Stimulated activated naive CD8-positive, alpha-beta T cell treated with anti-CD3 and anti-CD28 coated beads, Interleukin-15, Interleukin-2, amounts not matched to agents 100 ng/mL and 50 ng/mL, for 24 hours (primary cell): Measurements from ENCODE around the gene SOX6.

Source experiments
- H3K27ac Mint-ChIP-seq: one replicate; pipeline ENCODE4 v1.8.0; 2021; ENCODE audit warnings: mild to moderate bottlenecking, mixed read lengths
- H3K27me3 Mint-ChIP-seq: one replicate; pipeline ENCODE4 v1.8.0; 2021; ENCODE audit warnings: mixed read lengths
- H3K36me3 Mint-ChIP-seq: one replicate; pipeline ENCODE4 v1.8.0; 2021; ENCODE audit warnings: low read depth, mixed read lengths
- H3K4me1 Mint-ChIP-seq: one replicate; pipeline ENCODE4 v1.8.0; 2021; ENCODE audit warnings: low read depth, mixed read lengths
- H3K4me3 Mint-ChIP-seq: one replicate; pipeline ENCODE4 v1.8.0; 2021; ENCODE audit warnings: mild to moderate bottlenecking, mixed read lengths
- H3K9me3 Mint-ChIP-seq: one replicate; pipeline ENCODE4 v1.8.0; 2021; ENCODE audit warnings: mixed read lengths

Gene SOX6

DNA sequence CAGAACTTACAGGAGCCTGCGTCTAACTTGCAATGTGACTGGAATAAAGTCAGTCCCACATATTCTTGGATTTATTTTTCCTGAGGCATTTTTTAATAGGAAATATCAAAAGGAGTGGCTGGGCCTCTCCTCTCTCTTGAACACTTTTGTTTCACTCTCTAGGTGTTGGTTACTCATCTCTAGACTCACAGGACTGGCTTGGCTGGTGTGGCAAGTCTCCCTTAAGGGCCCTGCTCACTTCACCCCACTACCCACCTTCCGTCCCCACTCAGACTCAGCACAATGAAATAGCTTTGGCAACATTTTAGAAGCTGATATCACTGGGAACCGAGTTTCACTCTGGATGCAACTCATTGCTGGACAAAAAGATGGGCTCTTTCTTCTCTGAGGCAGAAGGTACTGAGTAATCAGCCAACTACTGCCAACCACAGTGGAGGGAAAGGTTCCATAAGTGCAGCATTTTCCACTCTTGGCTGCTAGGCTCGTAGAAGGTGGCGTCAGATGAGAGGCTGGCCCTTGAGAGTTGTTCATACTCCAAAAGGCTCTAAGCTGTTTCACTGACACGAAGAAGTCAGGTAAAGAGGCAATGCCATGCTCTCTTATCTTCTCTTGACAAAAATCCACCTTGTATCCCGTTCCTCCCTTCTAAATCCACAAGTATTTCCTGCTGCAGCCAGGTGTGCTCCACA, 390.6 kb downstream of the SOX6 start:
- Mint-ChIP-seq H3K27ac (no peak overlapping the region), H3K36me3 (no peaks in the 10 kb centered on the region), H3K27me3 (peaks cover 3% of the 10 kb centered on the region)

DNA sequence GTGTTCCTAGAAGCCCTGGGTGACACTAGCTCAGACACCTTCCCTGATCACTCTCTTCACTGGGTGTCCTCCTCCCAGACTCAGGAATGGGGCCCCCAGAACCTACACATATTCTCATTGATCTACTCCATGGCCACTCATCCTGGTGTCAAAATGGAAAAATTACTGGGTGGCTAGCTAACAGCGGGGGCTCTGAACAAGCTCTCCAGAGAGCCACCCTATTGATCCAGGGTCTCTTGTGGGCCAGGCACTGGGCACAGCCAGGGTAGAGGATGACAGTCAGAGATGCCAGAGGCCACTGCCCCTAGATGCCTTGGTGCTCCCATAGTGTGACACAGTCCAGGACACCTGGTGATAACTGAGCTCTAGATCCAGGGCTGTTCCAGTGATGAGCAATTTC, 393.1 kb downstream of the SOX6 start:
- no peaks in the 10 kb centered on the region for H3K27me3 Mint-ChIP-seq
- H3K4me1 Mint-ChIP-seq: no peaks in the 10 kb centered on the region
- no peak overlapping the region for H3K27ac Mint-ChIP-seq
- no peaks in the 10 kb centered on the region for H3K36me3 Mint-ChIP-seq
- H3K4me3 Mint-ChIP-seq: no peak overlapping the region
- no peaks in the 10 kb centered on the region for H3K9me3 Mint-ChIP-seq

More for the DNA sequence above, 390.6 kb downstream of the SOX6 start:
- Mint-ChIP-seq H3K4me3 (no peak overlapping the region), H3K9me3 (no peaks in the 10 kb centered on the region), H3K4me1 (no peaks in the 10 kb centered on the region)

DNA sequence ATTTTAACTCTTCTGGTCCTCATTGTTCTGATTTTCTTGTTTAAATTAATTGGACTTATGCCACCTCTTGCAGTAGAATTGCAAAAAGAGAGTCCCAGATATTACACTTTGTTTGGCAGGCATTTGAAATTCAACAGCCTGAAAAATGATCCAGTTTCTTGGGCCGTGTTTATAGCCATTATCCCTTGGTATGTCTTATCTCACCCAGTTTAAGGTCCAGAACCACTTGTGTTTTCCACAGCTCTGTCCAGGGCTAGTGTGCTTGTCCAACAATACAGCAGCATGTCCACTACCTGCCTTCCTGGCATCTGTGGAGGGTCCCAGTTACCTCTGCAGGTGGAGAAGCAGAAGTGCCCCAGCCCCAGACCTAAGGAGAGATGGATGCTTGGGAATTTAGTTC, 397.4 kb downstream of the SOX6 start:
- Mint-ChIP-seq H3K27ac (no peak overlapping the region), H3K27me3 (no peaks in the 10 kb centered on the region), H3K4me1 (no peaks in the 10 kb centered on the region)

DNA sequence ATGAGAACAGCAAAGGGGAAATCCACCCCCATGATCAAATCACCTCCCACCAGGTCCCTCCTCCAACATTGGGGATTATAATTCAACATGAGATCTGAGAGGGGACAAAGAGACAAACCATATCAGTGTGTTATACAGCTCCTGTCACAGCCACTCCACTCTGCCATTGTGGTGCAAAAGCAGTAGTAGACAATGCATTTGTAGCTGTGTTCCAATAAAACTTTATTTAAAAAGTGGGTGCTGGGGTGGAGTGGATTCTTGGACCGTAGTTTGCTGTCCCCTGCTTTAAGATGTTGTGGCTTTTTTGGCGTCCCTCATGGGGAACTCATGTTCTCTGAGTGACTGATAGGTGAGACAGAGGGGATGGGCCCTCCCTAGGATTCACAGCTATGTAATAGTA, 399.1 kb downstream of the SOX6 start:
- H3K36me3 Mint-ChIP-seq: no peaks in the 10 kb centered on the region

More for the DNA sequence above, 397.4 kb downstream of the SOX6 start:
- no peak overlapping the region for H3K4me3 Mint-ChIP-seq
- H3K36me3 Mint-ChIP-seq: no peaks in the 10 kb centered on the region
- H3K9me3 Mint-ChIP-seq: no peaks in the 10 kb centered on the region

DNA sequence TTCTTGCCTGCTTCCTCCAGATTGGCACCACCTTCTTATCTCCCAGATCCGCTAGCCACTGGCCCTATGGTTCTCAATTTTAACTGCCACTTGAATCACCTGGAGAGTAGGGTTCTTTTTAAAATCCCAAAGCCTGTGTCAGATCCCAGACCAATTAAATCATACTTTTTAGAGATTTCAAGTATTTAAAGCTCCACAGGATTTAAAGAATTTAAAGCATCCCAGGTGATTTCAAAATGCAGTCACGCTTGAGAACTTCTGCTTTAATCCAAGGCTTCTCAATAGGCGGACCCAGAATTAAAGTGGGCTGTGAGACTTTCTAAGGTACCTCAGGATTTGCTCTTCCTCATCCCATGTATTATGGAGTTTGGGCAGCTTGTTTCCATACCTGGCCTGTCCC, 400.0 kb downstream of the SOX6 start:
- Mint-ChIP-seq H3K9me3 (no peaks in the 10 kb centered on the region), H3K36me3 (no peaks in the 10 kb centered on the region), H3K4me3 (no peak overlapping the region), H3K27ac (no peak overlapping the region), H3K27me3 (no peaks in the 10 kb centered on the region), H3K4me1 (no peaks in the 10 kb centered on the region)

More for the DNA sequence above, 399.1 kb downstream of the SOX6 start:
- Mint-ChIP-seq H3K4me1 (no peaks in the 10 kb centered on the region), H3K27me3 (no peaks in the 10 kb centered on the region), H3K4me3 (no peak overlapping the region), H3K9me3 (no peaks in the 10 kb centered on the region), H3K27ac (no peak overlapping the region)

DNA sequence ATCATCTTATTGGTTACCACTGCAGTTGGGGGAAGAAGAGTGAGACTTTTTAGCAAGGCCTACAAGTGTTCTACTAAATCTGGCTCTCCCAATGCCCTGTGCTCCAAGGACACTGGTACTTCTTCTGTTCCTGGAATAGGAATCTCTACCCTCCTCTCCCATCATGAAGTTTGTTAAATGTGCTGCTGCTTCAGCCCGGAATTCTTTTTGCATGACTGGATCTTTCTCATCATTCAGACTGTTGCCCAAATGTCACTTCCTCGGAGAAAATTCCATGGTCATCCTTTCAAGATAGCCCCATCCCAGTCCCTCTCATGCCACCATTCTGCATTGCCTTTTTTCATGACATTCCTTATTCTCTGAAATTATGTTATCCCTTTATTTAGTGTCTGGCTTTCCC, 400.8 kb downstream of the SOX6 start:
- Mint-ChIP-seq H3K27me3 (no peaks in the 10 kb centered on the region), H3K4me3 (no peak overlapping the region), H3K36me3 (no peaks in the 10 kb centered on the region), H3K27ac (no peak overlapping the region), H3K9me3 (no peaks in the 10 kb centered on the region), H3K4me1 (no peaks in the 10 kb centered on the region)

DNA sequence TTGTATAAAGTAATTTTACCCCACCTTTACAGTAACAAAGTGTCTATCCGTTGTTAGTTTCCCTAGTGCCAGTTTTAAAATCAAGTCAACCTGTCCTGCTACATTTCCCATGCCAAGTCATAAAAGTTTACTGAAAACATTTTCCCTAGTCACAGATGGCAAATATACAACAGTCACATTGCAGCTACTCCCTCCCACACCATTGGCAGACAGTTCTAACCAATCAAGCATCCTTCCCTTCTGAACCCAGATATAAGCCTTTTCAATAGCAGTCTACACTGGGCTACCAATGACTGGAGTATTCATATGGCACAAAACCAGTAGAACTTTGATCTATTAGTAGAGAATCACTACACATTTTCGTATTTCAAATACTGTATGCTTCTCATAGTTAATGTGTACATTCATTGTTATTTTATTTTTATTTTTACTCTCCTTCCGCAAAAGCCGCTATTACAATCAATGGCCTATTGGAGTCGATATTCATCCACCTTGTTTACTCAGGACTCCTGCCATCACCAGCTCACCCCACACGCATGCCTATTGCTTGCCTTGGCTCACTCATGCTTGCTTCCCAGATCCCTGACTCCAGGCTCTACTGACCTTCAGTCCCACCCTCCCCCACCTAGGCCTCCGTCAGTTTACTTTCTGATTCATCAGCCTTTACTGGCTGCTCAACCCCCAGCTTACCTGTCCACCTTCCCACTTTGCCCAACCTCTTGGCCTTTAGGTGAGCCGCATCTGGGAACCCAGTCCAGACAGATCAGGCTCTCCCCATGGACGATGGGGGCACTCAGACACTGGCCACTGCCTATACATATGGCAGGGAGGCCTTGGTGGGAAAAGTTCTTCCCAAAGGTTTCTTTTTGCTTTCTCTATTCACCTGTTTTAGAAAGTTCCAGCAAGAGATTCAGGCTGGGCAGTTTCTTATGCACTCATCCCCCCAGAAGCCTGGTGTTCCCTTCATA, 408.4 kb downstream of the SOX6 start:
- Mint-ChIP-seq H3K27ac (no peak overlapping the region), H3K36me3 (no peaks in the 10 kb centered on the region), H3K4me1 (no peaks in the 10 kb centered on the region), H3K9me3 (peaks cover 15% of the 10 kb centered on the region), H3K4me3 (no peak overlapping the region), H3K27me3 (no peaks in the 10 kb centered on the region)

DNA sequence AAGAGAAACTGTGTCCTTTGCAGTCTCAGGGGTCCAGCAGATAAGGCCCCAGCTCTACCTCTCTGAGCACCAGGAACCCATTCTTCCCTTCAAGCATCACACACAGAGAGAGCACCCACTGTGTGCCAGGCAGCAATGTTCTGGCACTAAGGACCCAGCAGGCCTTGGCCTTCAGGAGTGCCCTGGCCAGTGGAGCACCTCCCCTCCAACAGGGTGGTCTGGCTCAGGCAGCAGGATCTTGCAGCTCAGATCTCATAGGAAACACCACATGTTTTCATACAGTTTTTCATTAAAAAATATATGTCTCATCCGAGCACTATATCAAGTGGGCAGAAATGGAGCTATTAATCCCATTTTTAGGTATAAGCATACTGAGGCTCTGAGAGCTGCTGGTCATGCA, 410.6 kb downstream of the SOX6 start:
- Mint-ChIP-seq H3K36me3 (no peaks in the 10 kb centered on the region), H3K4me1 (no peaks in the 10 kb centered on the region), H3K9me3 (peaks cover 15% of the 10 kb centered on the region), H3K4me3 (no peak overlapping the region), H3K27me3 (no peaks in the 10 kb centered on the region), H3K27ac (no peak overlapping the region)

DNA sequence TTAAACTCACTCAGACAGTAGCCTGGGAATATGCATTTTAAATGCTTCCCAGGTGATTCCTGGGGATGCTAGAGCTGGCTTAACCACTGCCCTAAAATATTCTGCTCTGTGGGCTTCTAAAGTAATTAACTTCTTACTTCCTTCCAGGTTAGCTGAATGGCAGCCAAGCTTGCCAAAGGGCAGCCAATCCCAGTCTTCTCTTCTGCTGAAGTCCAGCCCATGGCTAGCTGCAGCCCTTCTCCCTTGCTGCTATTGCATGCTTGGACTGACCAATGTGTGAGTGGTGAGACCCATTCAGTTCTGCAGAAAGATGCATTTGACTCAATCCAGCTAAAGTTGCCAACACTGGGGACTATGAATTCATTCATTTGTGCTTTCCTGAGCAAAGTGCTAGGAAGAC, 411.9 kb downstream of the SOX6 start:
- H3K36me3 Mint-ChIP-seq: no peaks in the 10 kb centered on the region
- no peaks in the 10 kb centered on the region for H3K27me3 Mint-ChIP-seq
- no peak overlapping the region for H3K4me3 Mint-ChIP-seq
- H3K9me3 Mint-ChIP-seq: peaks cover 15% of the 10 kb centered on the region
- H3K27ac Mint-ChIP-seq: no peak overlapping the region
- no peaks in the 10 kb centered on the region for H3K4me1 Mint-ChIP-seq

DNA sequence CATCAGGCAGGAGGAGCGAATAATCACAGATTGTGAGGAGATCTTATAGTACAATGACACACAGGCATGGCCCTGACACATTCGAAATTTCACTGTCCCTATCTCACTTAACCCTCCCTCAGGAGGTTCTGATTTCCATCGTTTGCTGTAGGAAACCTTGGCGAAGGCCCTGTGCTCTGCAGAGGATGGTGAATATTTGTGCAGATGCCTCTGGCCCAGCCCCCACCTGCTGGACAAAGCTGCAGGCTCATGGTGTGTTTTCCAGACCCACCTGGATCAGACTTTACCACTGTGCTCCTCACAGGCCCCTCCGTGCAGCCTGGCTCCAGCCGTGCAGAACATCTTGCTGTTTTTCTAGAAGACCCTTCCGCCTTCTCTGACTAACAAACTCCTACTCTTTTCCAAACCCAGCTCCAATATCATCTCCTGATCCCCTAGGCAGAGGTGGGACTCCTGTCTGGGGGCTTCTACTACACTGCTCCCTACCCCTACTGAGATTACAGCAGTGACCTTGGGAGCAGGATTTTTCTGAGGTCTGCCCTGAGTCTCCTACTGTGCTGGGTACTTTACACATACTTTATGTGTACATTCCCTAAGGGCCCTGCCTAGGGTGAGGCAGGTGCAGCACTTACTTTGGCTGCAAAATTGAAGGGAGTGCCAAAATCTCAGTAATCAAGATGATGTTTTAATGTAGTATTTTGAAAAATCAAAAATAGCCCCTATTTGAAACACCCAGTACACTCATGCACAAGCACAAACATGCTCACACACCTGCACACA, 412.7 kb downstream of the SOX6 start:
- H3K4me1 Mint-ChIP-seq: no peaks in the 10 kb centered on the region
- no peaks in the 10 kb centered on the region for H3K36me3 Mint-ChIP-seq
- peaks cover 15% of the 10 kb centered on the region for H3K9me3 Mint-ChIP-seq
- no peak overlapping the region for H3K4me3 Mint-ChIP-seq
- no peaks in the 10 kb centered on the region for H3K27me3 Mint-ChIP-seq
- H3K27ac Mint-ChIP-seq: no peak overlapping the region

DNA sequence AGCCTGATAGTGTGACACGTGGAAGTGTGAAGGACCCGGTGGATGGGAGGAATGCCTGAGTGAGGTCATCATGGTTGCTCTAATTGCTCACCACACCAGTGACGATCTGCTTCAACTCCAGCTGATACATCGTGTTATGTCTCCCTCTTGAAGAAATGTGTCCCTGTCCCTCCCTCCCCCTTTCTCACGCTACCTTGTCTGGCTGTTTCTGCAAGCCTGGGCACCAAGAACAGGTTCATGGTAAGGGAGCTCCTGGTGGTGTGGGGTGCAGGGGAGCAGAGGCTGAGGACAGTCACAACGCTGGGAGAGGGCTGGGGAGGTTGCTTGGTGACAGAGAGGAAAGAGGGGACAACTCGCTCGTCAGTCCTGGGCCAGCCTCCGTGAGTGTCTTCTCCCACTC, 413.4 kb downstream of the SOX6 start:
- peaks cover 15% of the 10 kb centered on the region for H3K9me3 Mint-ChIP-seq
- H3K36me3 Mint-ChIP-seq: no peaks in the 10 kb centered on the region
- H3K27me3 Mint-ChIP-seq: no peaks in the 10 kb centered on the region
- no peaks in the 10 kb centered on the region for H3K4me1 Mint-ChIP-seq
- no peak overlapping the region for H3K4me3 Mint-ChIP-seq
- no peak overlapping the region for H3K27ac Mint-ChIP-seq

DNA sequence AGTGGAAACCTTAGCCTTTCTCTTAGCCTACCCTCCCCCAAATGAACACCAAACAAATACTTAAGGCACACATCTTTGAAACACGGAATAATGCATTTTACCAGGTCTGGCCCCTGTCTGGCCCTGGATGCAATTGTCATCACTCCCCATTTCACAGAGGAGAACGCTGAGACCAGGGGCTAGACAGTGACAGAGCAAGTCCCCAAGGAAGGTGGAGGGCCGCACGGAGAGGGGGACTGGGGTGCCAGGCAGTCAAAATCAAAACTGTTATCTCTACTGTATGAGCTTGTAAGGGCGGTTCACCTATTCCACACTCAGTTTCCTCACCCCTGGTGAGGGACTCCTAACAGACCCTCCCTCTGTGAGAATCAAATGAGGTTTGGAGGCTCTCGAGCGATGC, 414.2 kb downstream of the SOX6 start:
- Mint-ChIP-seq H3K4me3 (no peak overlapping the region), H3K27ac (no peak overlapping the region), H3K27me3 (no peaks in the 10 kb centered on the region), H3K9me3 (peaks cover 8% of the 10 kb centered on the region), H3K36me3 (no peaks in the 10 kb centered on the region), H3K4me1 (no peaks in the 10 kb centered on the region)

DNA sequence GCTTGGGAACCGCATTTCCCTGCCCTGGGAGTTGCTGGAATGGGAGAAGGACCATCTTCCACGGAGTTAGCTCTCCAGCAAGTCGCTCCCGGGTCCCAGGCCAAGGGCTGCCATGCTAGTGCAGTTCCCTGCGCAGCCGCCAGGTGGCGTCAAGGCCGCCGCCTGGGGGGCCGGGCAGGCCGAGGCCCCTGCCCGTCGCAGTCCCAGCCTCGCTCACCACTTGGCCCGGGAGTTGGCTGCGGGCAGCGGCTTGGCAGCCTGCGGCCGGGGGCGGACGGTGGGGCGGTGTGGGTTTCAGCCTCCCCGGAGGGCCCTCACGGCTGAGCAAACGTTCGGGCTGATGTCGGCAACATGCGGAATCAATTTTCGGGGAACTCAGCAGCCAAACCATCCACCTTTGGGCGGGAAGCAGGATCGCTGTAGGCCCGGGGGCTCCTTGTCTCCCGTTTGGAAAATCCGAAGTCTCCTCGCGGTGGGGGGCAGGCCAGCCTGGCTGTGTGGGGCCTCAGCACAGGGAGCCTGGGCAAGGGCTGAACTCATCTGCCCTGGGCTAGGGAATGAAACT, 415.1 kb downstream of the SOX6 start:
- H3K9me3 Mint-ChIP-seq: peaks cover 5% of the 10 kb centered on the region
- no peaks in the 10 kb centered on the region for H3K4me1 Mint-ChIP-seq
- no peak overlapping the region for H3K4me3 Mint-ChIP-seq
- no peak overlapping the region for H3K27ac Mint-ChIP-seq
- H3K36me3 Mint-ChIP-seq: no peaks in the 10 kb centered on the region
- H3K27me3 Mint-ChIP-seq: no peaks in the 10 kb centered on the region

DNA sequence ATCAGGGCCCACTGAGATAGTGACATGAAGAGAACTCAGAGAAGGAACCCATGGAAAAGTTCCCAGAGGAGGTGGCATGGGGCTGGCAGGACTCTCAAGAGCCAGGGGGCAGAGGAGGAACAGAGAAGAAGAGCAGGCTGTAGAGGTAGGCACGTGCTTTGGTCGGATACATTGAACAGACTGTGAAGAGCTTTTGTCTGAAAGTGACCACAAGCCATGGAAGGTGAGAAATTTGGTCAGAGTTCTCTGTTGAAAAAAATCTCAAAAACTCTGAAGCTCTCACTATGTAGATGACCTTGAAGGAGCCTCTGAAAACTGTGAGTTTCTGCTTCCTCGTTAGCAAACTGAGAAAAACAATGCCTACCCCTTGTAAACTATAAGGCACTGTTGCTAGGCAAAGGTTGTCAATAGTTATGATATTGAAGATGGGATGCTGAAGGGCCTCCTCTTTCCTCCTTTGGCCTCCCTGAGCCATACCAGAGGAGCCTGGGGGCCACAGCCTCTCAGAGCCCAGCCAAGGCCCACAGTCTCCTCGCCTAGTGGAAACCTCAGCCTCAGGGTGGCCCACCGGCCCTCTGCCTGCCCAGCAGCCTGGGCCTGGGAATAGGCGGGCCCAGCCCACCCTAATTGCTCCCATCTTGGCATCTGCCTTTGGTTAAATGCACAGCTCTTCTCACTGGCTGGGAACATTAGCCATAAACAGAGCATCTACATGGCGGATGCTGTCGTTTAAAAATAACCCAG, 415.7 kb downstream of the SOX6 start:
- no peaks in the 10 kb centered on the region for H3K27me3 Mint-ChIP-seq

More for the DNA sequence above, 415.7 kb downstream of the SOX6 start:
- H3K4me1 Mint-ChIP-seq: no peaks in the 10 kb centered on the region
- H3K4me3 Mint-ChIP-seq: no peak overlapping the region
- no peak overlapping the region for H3K27ac Mint-ChIP-seq
- peaks cover 5% of the 10 kb centered on the region for H3K9me3 Mint-ChIP-seq
- H3K36me3 Mint-ChIP-seq: no peaks in the 10 kb centered on the region
